ENCODE data around the gene HASPIN.

The HASPIN gene

DNA sequence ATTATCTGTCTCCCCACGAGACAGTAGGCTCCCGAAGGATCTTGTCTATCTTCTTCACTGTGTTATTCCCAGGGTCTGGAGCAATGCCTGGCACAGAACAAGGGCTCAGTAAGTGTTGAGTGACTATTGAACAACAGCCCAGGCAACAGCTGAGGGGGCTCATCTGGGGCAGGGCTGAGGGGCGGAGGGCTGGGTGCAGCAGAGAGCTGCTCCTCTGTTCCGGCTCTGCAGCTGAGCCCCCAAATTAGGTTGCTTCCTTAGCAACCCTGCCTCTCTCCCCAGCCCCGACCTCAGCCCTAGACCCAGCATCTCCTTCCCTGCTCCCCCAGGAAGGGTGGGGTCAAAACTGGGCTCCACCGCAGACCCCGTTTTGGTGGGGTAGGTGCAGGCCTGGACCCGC is 45.1 kb downstream of the HASPIN start:
- TF ChIP-seq, protein P1, sequence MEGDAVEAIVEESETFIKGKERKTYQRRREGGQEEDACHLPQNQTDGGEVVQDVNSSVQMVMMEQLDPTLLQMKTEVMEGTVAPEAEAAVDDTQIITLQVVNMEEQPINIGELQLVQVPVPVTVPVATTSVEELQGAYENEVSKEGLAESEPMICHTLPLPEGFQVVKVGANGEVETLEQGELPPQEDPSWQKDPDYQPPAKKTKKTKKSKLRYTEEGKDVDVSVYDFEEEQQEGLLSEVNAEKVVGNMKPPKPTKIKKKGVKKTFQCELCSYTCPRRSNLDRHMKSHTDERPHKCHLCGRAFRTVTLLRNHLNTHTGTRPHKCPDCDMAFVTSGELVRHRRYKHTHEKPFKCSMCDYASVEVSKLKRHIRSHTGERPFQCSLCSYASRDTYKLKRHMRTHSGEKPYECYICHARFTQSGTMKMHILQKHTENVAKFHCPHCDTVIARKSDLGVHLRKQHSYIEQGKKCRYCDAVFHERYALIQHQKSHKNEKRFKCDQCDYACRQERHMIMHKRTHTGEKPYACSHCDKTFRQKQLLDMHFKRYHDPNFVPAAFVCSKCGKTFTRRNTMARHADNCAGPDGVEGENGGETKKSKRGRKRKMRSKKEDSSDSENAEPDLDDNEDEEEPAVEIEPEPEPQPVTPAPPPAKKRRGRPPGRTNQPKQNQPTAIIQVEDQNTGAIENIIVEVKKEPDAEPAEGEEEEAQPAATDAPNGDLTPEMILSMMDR (IDR thresholded peaks at IDR 0.05; ENCODE audit: low read depth, low read length): no peak
- DNase-seq (ENCODE audit: low read depth, low spot score): no peak
- H3K4me3 ChIP-seq (ENCODE audit: low read depth, low read length): no peak overlapping the region
- in situ Hi-C loops (cut with HindIII; ENCODE audit: low sequenced_read_pairs): no loop called here

DNA sequence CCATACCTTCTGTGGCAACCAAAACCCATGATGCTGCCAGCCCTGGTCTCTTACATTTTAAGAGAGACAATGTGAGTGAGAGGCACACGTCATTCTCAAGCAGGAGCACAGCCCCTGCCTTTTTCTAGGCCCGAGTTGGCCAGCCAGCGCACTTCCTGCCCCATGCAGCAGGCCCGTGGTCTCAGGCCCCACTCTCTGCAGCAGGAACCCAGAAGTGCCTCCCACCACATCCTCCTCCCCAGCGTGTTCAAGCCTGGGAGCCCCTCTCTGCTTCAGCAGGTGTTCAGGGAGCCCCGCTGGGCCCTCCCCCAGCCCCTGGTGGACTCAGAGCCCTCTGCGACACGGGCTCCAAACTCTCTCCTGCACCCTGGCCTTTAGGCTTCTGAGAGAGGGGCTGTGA is 46.8 kb downstream of the HASPIN start:
- H3K4me3 ChIP-seq (ENCODE audit: low read depth, low read length): no peak overlapping the region
- no peak for DNase-seq (ENCODE audit: low read depth, low spot score)
- in situ Hi-C loops (cut with HindIII; ENCODE audit: low sequenced_read_pairs): no loop called here
- TF ChIP-seq, protein P1 (IDR thresholded peaks at IDR 0.05; ENCODE audit: low read depth, low read length): no peak

DNA sequence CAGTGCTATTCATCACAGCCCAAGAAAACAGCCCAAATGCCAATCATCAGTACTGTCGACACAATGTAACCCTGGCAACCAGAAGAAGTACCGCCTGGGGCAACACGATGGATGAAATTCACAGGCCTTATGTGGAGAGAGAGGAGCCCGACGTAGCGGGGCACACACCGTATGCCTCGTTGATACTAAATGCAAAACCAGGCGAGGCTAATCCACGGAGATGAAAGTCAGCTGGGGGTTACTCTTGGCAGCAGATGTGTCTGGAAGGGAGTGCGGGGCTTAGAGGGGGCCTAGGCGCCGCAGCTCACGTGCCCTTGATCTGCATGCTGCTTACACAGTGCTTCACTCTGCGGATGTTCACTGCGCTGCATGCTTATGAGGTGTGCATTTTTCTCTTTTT is 47.4 kb downstream of the HASPIN start:
- TF ChIP-seq, protein P1 (IDR thresholded peaks at IDR 0.05; ENCODE audit: low read depth, low read length): no peak
- DNase-seq (ENCODE audit: low read depth, low spot score): no peak
- in situ Hi-C loops (cut with HindIII; ENCODE audit: low sequenced_read_pairs): no loop called here
- no peak overlapping the region for H3K4me3 ChIP-seq (ENCODE audit: low read depth, low read length)

DNA sequence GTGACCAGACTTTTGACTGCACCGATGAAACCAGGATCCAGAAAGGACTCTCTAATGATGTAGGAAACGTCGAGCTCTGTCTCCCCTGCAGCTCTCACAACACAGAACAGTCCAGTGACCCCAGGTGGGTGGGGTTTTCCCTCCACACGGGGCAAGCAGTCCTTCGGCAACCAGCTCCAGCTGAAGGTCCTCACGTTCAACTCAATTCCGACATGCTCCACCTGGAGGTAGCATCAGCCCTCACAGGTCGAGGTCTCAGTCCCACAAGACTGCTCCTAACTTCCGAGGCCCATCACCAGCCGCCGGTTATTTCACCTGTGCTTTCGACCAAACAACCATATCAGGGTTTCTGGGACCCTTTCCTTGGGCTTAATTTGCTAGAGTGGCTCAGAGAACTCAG is 49.1 kb downstream of the HASPIN start:
- no peak overlapping the region for H3K4me3 ChIP-seq (ENCODE audit: low read depth, low read length)
- DNase-seq (ENCODE audit: low read depth, low spot score): no peak
- in situ Hi-C loops (cut with HindIII; ENCODE audit: low sequenced_read_pairs): no loop called here
- TF ChIP-seq, protein P1 (IDR thresholded peaks at IDR 0.05; ENCODE audit: low read depth, low read length): no peak

DNA sequence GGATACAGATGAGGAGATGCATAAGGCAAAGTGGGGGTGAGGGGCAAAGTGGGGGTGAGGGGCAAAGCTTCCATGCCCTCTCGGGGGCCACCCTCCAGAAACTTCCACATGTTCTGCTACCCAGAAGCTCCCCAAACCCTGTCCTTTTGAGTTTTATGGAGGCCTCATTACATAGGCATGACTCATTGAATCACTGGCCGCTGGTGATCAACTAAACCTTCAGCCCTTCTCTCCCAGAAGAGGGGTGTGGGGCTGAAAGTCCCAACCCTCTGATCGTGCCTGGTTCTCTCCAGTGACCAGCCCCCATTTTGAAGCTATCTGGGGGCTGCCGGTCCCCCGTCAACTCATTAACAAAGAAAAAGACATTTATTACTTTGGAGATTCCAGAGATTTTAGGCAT is 49.8 kb downstream of the HASPIN start:
- peak; percentile 23 for DNase-seq (ENCODE audit: low read depth, low spot score)
- TF ChIP-seq, protein P1 (IDR thresholded peaks at IDR 0.05; ENCODE audit: low read depth, low read length): no peak
- in situ Hi-C loops (cut with HindIII; ENCODE audit: low sequenced_read_pairs): no loop called here
- no peak overlapping the region for H3K4me3 ChIP-seq (ENCODE audit: low read depth, low read length)

DNA sequence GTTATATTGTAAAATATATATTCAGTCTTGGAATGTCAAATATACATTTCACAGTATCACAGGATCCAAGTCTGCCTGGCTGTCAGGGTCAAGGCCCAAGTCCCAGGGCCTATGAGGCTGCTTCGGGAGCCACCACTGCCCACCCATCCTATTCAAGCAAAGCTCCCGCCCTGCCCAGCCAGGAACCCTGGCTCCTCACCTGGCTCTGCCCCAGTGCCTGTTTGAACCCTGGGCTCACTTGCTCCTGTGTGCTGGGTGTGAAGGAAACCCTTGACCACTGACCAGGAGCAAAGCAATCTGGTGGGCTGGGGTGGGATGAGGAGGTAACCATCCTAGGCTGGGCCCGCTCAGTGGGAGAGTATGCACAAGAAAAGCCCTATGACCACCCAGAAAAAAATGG is 50.3 kb downstream of the HASPIN start:
- in situ Hi-C loops (cut with HindIII; ENCODE audit: low sequenced_read_pairs): no loop called here

More for the DNA sequence above, 50.3 kb downstream of the HASPIN start:
- H3K4me3 ChIP-seq (ENCODE audit: low read depth, low read length): no peak overlapping the region
- TF ChIP-seq, protein P1 (IDR thresholded peaks at IDR 0.05; ENCODE audit: low read depth, low read length): no peak
- no peak for DNase-seq (ENCODE audit: low read depth, low spot score)
